ENCODE measurements around the gene TMEM131L. TPM values are rescaled to one million over a fixed set of nuclear protein-coding genes. Genes with fewer than 3 reads are reported as not detected.

TMEM131L gene
- total RNA-seq, 1 experiment from 2014 or later = 14.6 TPM

DNA sequence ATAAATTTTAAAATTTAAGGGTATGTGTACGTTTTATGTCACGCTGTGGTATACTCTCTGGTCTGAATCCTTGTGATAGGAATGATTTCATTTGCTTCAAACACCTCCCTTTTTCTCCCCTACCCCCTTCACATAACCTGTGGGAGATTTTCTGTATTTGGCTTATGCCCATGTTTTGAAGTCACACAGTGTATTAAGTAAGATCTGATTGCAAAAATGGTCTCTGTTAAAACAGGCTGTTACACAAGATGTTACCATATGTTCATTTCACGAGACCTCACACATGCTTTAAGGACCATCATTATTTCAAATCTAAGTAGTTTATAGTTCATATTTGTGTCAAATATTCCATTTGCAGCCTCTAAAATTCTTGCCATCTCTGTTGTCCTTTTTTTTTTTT lies 63.5 kb downstream of the TMEM131L start:
- H3K79me1 ChIP-seq (ENCODE audit: insufficient read depth, low read depth, low read length, poor library complexity, severe bottlenecking) = peaks cover 2% of the 10 kb centered on the region
- no peaks in the 10 kb centered on the region for H3K27me3 ChIP-seq (ENCODE audit: insufficient read depth, low read length)
- no peak overlapping the region for H4K5ac ChIP-seq (ENCODE audit: insufficient read length, low read depth, low read length)
- Mint-ChIP-seq H3K27ac (no peak overlapping the region), H3K4me3 (no peak overlapping the region), H3K36me3 (ENCODE audit: insufficient read depth in 1 of 3, low read depth in 3 of 3) (peaks cover 4 to 11% (median 5%) of the 10 kb centered on the region in 3 experiments; a peak in 6 of 7 replicates), H3K4me1 (peaks cover 25 to 34% of the 10 kb centered on the region in 2 experiments), H3K27me3 (ENCODE audit: low read depth) (no peaks in the 10 kb centered on the region), H3K9me3 (no peaks in the 10 kb centered on the region)
- no peak overlapping the region for H2BK120ac ChIP-seq (ENCODE audit: low read depth, low read length, poor library complexity, severe bottlenecking)
- TF ChIP-seq, protein P1, sequence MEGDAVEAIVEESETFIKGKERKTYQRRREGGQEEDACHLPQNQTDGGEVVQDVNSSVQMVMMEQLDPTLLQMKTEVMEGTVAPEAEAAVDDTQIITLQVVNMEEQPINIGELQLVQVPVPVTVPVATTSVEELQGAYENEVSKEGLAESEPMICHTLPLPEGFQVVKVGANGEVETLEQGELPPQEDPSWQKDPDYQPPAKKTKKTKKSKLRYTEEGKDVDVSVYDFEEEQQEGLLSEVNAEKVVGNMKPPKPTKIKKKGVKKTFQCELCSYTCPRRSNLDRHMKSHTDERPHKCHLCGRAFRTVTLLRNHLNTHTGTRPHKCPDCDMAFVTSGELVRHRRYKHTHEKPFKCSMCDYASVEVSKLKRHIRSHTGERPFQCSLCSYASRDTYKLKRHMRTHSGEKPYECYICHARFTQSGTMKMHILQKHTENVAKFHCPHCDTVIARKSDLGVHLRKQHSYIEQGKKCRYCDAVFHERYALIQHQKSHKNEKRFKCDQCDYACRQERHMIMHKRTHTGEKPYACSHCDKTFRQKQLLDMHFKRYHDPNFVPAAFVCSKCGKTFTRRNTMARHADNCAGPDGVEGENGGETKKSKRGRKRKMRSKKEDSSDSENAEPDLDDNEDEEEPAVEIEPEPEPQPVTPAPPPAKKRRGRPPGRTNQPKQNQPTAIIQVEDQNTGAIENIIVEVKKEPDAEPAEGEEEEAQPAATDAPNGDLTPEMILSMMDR (conservative IDR thresholded peaks at IDR 0.05) = no peak
- H4K8ac ChIP-seq (replicated peaks; ENCODE audit: insufficient read length, low read depth, low read length) = no peak overlapping the region
- no peaks in the 10 kb centered on the region for H4K20me1 ChIP-seq (ENCODE audit: control insufficient read depth, insufficient read depth, insufficient read length)
- no peak overlapping the region for H2BK15ac ChIP-seq (ENCODE audit: low read depth, low read length)
- no peak overlapping the region for H3T11ph ChIP-seq (ENCODE audit: low read length)
- no peak overlapping the region for H3K9ac ChIP-seq (ENCODE audit: extremely low read depth, insufficient read length, low read length)
- no peaks in the 10 kb centered on the region for H3K23me2 ChIP-seq (ENCODE audit: insufficient read length, low read depth, low read length, poor library complexity, severe bottlenecking)
- H2AK5ac ChIP-seq (ENCODE audit: insufficient read length, low read length) = no peak overlapping the region
- WGBS (ENCODE audit: extremely low coverage, insufficient read length, low lambda C conversion rate) = no CpG with 5 or more reads among the region's 3 CpGs
- H2BK20ac ChIP-seq (ENCODE audit: low read depth, low read length, poor library complexity, severe bottlenecking) = no peak overlapping the region
- H3K27ac ChIP-seq (ENCODE audit: insufficient read length, low read depth, low read length) = no peak overlapping the region
- no peak overlapping the region for H2BK5ac ChIP-seq (ENCODE audit: insufficient read length, low read length)
- DNase-seq = no peak
- no peak overlapping the region for H4K91ac ChIP-seq (ENCODE audit: insufficient read length, low read depth, low read length)
- no peak overlapping the region for H3K4me2 ChIP-seq (ENCODE audit: insufficient read depth, insufficient read length, low read length)
- no peaks in the 10 kb centered on the region; the same call in 1 of the 2 replicates for H3K4me1 ChIP-seq (ENCODE audit: insufficient read depth, low read length)
- no peak overlapping the region for H3K14ac ChIP-seq (ENCODE audit: insufficient read depth, low read length)
- no peak overlapping the region for H3K18ac ChIP-seq (ENCODE audit: insufficient read length, low read depth, low read length)
- H2AFZ ChIP-seq (ENCODE audit: low read length) = no peak overlapping the region
- no peak overlapping the region for H2BK12ac ChIP-seq (ENCODE audit: insufficient read length, low read depth, low read length)
- no peaks in the 10 kb centered on the region for H3K9me3 ChIP-seq (ENCODE audit: control insufficient read depth, low read depth, low read length)
- H3K4ac ChIP-seq (ENCODE audit: low read depth, low read length) = no peak overlapping the region
- H3K56ac ChIP-seq (ENCODE audit: insufficient read length, low read depth, low read length) = no peak overlapping the region
- H3K79me2 ChIP-seq (ENCODE audit: insufficient read depth, low read length) = peaks cover 6% of the 10 kb centered on the region; the same call in 1 of the 2 replicates
- no peak overlapping the region for H3K23ac ChIP-seq (ENCODE audit: insufficient read length, low read depth, low read length)

Data from H9 (cell line).